MCF 10A (cell line): ENCODE results near the gene MICAL3. TPM values are rescaled to one million over a fixed set of nuclear protein-coding genes. Genes with fewer than 3 reads are reported as not detected.

Source experiments
- BruUV-seq: library from RNA; stranded (reverse); fragments of 400-500 nt; replicated peaks from 2 replicates; lab custom pipeline; 2021; lab: Mats Ljungman, UMichigan
- CTCF ChIA-PET: fragments of 300-600 bp; sonication (Branson Sonifier 250); formaldehyde crosslinking; extraction: SDS; loops from one replicate; lab custom pipeline; 2021; ENCODE audit warnings: antibody characterized with exemption, inconsistent platforms; lab: Yijun Ruan, JAX
- POLR2A ChIA-PET: fragments of 300-600, 350-650 bp; sonication (Branson Sonifier 250); formaldehyde crosslinking; extraction: SDS; loops from one replicate; lab custom pipeline; 2020; ENCODE audit warnings: antibody characterized with exemption, inconsistent platforms; lab: Yijun Ruan, JAX
- DNase-seq: peaks from one replicate; pipeline ENCODE4 v3.0.0-alpha.2; 2018; ENCODE audit not compliant: unreplicated experiment
- H3K27ac Mint-ChIP-seq: one replicate; pipeline ENCODE4 v1.8.0; 2022; ENCODE audit warnings: mild to moderate bottlenecking, low read depth, mixed read lengths; ENCODE audit not compliant: unreplicated experiment
- H3K27me3 Mint-ChIP-seq: one replicate; pipeline ENCODE4 v1.8.0; 2022; ENCODE audit warnings: mixed read lengths; ENCODE audit not compliant: insufficient read depth, unreplicated experiment
- H3K36me3 Mint-ChIP-seq: one replicate; pipeline ENCODE4 v1.8.0; 2022; ENCODE audit warnings: mild to moderate bottlenecking, moderate library complexity, mixed read lengths; ENCODE audit not compliant: insufficient read depth, unreplicated experiment
- H3K4me1 Mint-ChIP-seq: one replicate; pipeline ENCODE4 v1.8.0; 2022; ENCODE audit warnings: mixed read lengths; ENCODE audit not compliant: insufficient read depth, unreplicated experiment
- H3K4me3 Mint-ChIP-seq: one replicate; pipeline ENCODE4 v1.8.0; 2022; ENCODE audit warnings: mild to moderate bottlenecking, moderate library complexity, mixed read lengths; ENCODE audit not compliant: unreplicated experiment
- H3K9me3 Mint-ChIP-seq: one replicate; pipeline ENCODE4 v1.8.0; 2022; ENCODE audit warnings: mixed read lengths; ENCODE audit not compliant: unreplicated experiment
- intact Hi-C: fragments of 100-400 bp; cut with micrococcal nuclease; formaldehyde crosslinking; loops from 2 replicates; pipeline ENCODE4 v1.14.1; 2022
- total RNA-seq: library from RNA; stranded (reverse); gene quantifications from 2 replicates; pipeline ENCODE4 v1.2.3, GENCODE V29; 2022
- TF ChIP-seq, protein P1 (sequence below): fragments of 200-600 bp; IDR thresholded peaks from one replicate; pipeline ENCODE4 v1.8.0; 2022; ENCODE audit warnings: antibody characterized with exemption, mild to moderate bottlenecking; ENCODE audit not compliant: unreplicated experiment

MICAL3 gene
- total RNA-seq, 1 experiment from 2014 or later, result 54.1 TPM

DNA sequence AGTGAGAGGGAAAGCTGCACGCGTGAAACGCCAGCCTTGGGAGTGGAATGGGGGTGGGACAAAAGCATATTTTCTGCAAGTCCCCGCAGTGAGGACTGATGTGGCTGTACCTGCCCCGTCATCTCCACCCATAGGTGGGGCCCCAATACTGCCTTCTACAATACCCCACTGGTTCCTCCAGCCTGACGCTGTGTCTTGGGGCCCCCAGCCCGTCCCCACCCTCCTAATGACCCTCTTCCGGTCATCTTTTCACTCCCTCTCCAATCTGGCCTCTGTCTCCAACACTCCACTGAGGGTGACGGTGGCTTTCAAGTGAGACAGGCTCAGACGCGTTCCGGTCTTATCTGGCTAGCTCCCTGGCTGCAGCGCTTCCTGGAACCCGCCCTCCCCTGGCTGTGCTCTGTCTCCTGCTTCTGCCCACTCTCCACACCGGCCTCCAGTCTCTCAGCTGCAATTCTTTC lies 104.2 kb downstream of the MICAL3 start:
- ChIA-PET POLR2A (interaction anchor here (0.5 to 1.8 kb wide), 4 partner anchors 20 to 119 kb away, joined by 3 to 8 read pairs (median 4); no protein-coding TSS in a partner anchor), CTCF (interaction anchor here (0.6 to 4.1 kb wide), 4 partner anchors 76 to 156 kb away, joined by 4 to 16 read pairs (median 4); partner anchors contain the start of gene PEX26)
- Mint-ChIP-seq H3K27ac (peak overlapping the region; percentile 83), H3K9me3 (no peaks in the 10 kb centered on the region), H3K4me3 (peak overlapping the region; percentile 33), H3K36me3 (peaks cover 7% of the 10 kb centered on the region), H3K27me3 (no peaks in the 10 kb centered on the region), H3K4me1 (peaks cover 50% of the 10 kb centered on the region)
- peak; percentile 51 for DNase-seq
- intact Hi-C loops, result no loop called here
- BruUV-seq, result no TSS peak
- TF ChIP-seq, protein P1, sequence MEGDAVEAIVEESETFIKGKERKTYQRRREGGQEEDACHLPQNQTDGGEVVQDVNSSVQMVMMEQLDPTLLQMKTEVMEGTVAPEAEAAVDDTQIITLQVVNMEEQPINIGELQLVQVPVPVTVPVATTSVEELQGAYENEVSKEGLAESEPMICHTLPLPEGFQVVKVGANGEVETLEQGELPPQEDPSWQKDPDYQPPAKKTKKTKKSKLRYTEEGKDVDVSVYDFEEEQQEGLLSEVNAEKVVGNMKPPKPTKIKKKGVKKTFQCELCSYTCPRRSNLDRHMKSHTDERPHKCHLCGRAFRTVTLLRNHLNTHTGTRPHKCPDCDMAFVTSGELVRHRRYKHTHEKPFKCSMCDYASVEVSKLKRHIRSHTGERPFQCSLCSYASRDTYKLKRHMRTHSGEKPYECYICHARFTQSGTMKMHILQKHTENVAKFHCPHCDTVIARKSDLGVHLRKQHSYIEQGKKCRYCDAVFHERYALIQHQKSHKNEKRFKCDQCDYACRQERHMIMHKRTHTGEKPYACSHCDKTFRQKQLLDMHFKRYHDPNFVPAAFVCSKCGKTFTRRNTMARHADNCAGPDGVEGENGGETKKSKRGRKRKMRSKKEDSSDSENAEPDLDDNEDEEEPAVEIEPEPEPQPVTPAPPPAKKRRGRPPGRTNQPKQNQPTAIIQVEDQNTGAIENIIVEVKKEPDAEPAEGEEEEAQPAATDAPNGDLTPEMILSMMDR, result no peak

DNA sequence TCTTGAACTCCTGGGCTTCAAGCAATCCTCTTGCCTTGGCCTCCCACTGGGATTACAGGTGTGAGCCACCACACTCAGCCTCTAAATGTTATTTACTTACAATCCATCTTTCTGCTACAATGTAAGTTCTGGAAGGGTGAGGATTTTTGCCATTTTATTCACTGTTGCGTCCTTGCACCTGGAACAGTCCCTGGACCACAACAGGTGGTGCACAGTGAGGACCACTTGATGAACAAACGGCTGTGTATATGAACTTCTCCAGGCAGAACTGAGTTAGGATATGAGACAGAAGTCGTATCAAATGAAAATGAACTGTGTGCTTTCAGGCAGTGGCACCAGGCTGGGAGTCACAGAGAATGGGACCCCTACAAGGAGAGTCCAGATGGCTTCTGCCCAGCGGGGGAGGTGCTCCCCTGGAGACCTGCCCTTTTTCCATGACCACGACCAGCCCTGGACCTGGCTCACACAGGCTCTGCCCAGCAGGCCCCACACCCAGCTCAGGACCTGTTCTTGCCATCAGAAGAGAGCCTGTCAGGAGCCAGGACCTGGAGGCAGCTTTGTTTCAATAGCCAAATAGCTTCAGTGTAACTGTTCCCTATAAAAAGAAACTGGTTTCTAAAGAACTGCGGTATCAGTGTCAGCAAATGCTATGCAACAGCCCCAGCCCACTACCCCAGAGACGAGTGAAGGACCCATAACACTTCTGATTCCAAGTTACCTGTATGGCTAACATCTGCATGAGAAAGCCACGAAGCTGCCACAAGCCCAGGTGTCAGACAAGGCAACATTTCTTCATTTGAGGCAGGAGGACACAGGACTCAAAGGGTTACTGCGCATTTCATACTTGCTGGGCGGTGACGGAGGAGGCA lies 104.9 kb downstream of the MICAL3 start:
- intact Hi-C loops, result loop anchor here (10.0 kb wide), 1 partner anchor 85 kb away; no protein-coding TSS in a partner anchor
- Mint-ChIP-seq H3K36me3 (peaks cover 7% of the 10 kb centered on the region), H3K4me1 (peaks cover 45% of the 10 kb centered on the region), H3K27me3 (no peaks in the 10 kb centered on the region), H3K4me3 (peak overlapping the region; percentile 33), H3K9me3 (no peaks in the 10 kb centered on the region), H3K27ac (peak overlapping the region; percentile 83)
- no peak for DNase-seq
- TF ChIP-seq, protein P1, result no peak
- ChIA-PET CTCF (interaction anchor here (0.6 to 4.1 kb wide), 6 partner anchors 89 to 197 kb away, joined by 3 to 16 read pairs (median 4); partner anchors contain the start of gene PEX26), POLR2A (interaction anchor here (1.8 kb wide), 1 partner anchor 28 kb away, joined by 8 read pairs; no protein-coding TSS in a partner anchor)
- BruUV-seq, result no TSS peak

DNA sequence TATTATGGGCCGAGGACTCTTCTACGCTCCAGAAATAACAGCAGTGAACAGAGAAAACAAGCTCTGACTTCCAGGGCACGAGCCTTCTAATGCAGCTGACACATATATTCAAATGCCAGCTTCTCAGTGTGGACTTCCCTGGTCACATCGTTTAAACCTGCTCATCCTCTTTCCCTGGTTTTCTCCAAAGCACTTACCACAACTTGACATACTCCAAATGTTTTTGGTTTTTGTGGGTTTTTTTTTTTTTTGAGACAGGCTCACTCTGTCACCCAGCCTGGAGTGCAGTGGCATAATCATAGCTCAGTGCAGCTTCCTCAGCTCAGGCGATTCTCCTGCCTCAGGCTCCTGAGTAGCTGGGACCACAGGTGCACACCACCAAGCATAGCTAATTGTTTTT lies 105.5 kb downstream of the MICAL3 start:
- intact Hi-C loops, result loop anchor here (10.0 kb wide), 1 partner anchor 86 kb away; no protein-coding TSS in a partner anchor

More for the DNA sequence above, 105.5 kb downstream of the MICAL3 start:
- peaks cover 41% of the 10 kb centered on the region for H3K4me1 Mint-ChIP-seq
- CTCF ChIA-PET, result interaction anchor here (0.7 to 4.1 kb wide), 4 partner anchors 29 to 157 kb away, joined by 3 to 16 read pairs (median 3); partner anchors contain the start of gene PEX26
- POLR2A ChIA-PET, result no interaction called here
- no peaks in the 10 kb centered on the region for H3K9me3 Mint-ChIP-seq
- BruUV-seq, result no TSS peak
- TF ChIP-seq, protein P1, result no peak
- no peaks in the 10 kb centered on the region for H3K27me3 Mint-ChIP-seq
- no peak for DNase-seq
- H3K36me3 Mint-ChIP-seq, result peaks cover 7% of the 10 kb centered on the region
- H3K4me3 Mint-ChIP-seq, result no peak overlapping the region
- no peak overlapping the region for H3K27ac Mint-ChIP-seq
